MCF 10A (cell line): Measurements from ENCODE around the gene EIF2S1. TPM values are rescaled to one million over a fixed set of nuclear protein-coding genes. Genes with fewer than 3 reads are reported as not detected.

ENCODE experiments used
- BruUV-seq: library from RNA; stranded (reverse); fragments of 400-500 nt; replicated peaks from 2 replicates; lab custom pipeline; 2021; lab: Mats Ljungman, UMichigan
- CTCF ChIA-PET: fragments of 300-600 bp; sonication (Branson Sonifier 250); formaldehyde crosslinking; extraction: SDS; loops from one replicate; lab custom pipeline; 2021; ENCODE audit warnings: antibody characterized with exemption, inconsistent platforms; lab: Yijun Ruan, JAX
- POLR2A ChIA-PET: fragments of 300-600, 350-650 bp; sonication (Branson Sonifier 250); formaldehyde crosslinking; extraction: SDS; loops from one replicate; lab custom pipeline; 2020; ENCODE audit warnings: antibody characterized with exemption, inconsistent platforms; lab: Yijun Ruan, JAX
- DNase-seq: peaks from one replicate; pipeline ENCODE4 v3.0.0-alpha.2; 2018; ENCODE audit not compliant: unreplicated experiment
- H3K27ac Mint-ChIP-seq: one replicate; pipeline ENCODE4 v1.8.0; 2022; ENCODE audit warnings: mild to moderate bottlenecking, low read depth, mixed read lengths; ENCODE audit not compliant: unreplicated experiment
- H3K27me3 Mint-ChIP-seq: one replicate; pipeline ENCODE4 v1.8.0; 2022; ENCODE audit warnings: mixed read lengths; ENCODE audit not compliant: insufficient read depth, unreplicated experiment
- H3K36me3 Mint-ChIP-seq: one replicate; pipeline ENCODE4 v1.8.0; 2022; ENCODE audit warnings: mild to moderate bottlenecking, moderate library complexity, mixed read lengths; ENCODE audit not compliant: insufficient read depth, unreplicated experiment
- H3K4me1 Mint-ChIP-seq: one replicate; pipeline ENCODE4 v1.8.0; 2022; ENCODE audit warnings: mixed read lengths; ENCODE audit not compliant: insufficient read depth, unreplicated experiment
- H3K4me3 Mint-ChIP-seq: one replicate; pipeline ENCODE4 v1.8.0; 2022; ENCODE audit warnings: mild to moderate bottlenecking, moderate library complexity, mixed read lengths; ENCODE audit not compliant: unreplicated experiment
- H3K9me3 Mint-ChIP-seq: one replicate; pipeline ENCODE4 v1.8.0; 2022; ENCODE audit warnings: mixed read lengths; ENCODE audit not compliant: unreplicated experiment
- intact Hi-C: fragments of 100-400 bp; cut with micrococcal nuclease; formaldehyde crosslinking; loops from 2 replicates; pipeline ENCODE4 v1.14.1; 2022
- total RNA-seq: library from RNA; stranded (reverse); gene quantifications from 2 replicates; pipeline ENCODE4 v1.2.3, GENCODE V29; 2022
- TF ChIP-seq, protein P1 (sequence below): fragments of 200-600 bp; IDR thresholded peaks from one replicate; pipeline ENCODE4 v1.8.0; 2022; ENCODE audit warnings: antibody characterized with exemption, mild to moderate bottlenecking; ENCODE audit not compliant: unreplicated experiment

Gene EIF2S1
- total RNA-seq, 1 experiment from 2014 or later = 338 TPM

DNA sequence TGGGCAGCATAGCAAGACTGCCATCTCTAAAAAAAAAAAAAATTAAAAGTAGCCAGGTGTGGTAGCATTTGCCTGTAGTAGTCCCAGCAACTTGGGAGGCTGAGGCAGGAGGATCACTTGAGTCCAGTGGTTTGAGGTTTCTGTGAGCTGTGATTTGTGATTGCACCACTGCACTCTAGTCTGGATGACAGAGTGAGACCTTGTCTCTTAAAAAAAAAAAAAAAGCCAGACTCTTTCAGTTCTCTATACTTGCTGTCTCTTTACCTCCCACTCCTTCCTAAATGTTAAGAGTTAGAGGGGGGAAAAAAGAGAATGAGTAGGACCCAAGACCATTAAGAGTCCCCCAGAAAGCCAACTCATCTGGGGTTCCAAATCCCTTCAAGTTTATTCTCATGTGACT, 17.8 kb downstream of the EIF2S1 start:
- Mint-ChIP-seq H3K4me1 (no peaks in the 10 kb centered on the region), H3K9me3 (no peaks in the 10 kb centered on the region), H3K27ac (no peak overlapping the region), H3K4me3 (no peak overlapping the region), H3K27me3 (no peaks in the 10 kb centered on the region), H3K36me3 (peaks cover 98% of the 10 kb centered on the region)
- DNase-seq = no peak
- no TSS peak for BruUV-seq
- TF ChIP-seq, protein P1, sequence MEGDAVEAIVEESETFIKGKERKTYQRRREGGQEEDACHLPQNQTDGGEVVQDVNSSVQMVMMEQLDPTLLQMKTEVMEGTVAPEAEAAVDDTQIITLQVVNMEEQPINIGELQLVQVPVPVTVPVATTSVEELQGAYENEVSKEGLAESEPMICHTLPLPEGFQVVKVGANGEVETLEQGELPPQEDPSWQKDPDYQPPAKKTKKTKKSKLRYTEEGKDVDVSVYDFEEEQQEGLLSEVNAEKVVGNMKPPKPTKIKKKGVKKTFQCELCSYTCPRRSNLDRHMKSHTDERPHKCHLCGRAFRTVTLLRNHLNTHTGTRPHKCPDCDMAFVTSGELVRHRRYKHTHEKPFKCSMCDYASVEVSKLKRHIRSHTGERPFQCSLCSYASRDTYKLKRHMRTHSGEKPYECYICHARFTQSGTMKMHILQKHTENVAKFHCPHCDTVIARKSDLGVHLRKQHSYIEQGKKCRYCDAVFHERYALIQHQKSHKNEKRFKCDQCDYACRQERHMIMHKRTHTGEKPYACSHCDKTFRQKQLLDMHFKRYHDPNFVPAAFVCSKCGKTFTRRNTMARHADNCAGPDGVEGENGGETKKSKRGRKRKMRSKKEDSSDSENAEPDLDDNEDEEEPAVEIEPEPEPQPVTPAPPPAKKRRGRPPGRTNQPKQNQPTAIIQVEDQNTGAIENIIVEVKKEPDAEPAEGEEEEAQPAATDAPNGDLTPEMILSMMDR = no peak
- intact Hi-C loops = no loop called here
- ChIA-PET CTCF (interaction anchor here (0.6 to 0.7 kb wide), 2 partner anchors 18 to 226 kb away, joined by 3 read pairs; partner anchors contain the start of gene ATP6V1D), POLR2A (interaction anchor here (0.6 to 1.5 kb wide), 3 partner anchors 14 to 64 kb away, joined by 3 to 4 read pairs (median 3); no protein-coding TSS in a partner anchor)

GRCh38 chr14:67385120-67385519, 25.0 kb downstream of the EIF2S1 start:
- H3K27ac Mint-ChIP-seq = peak overlapping the region; percentile 51
- H3K9me3 Mint-ChIP-seq = no peaks in the 10 kb centered on the region
- ChIA-PET POLR2A (interaction anchor here (2.0 to 2.1 kb wide), 2 partner anchors 16 to 26 kb away, joined by 7 read pairs; partner anchors contain the start of genes ATP6V1D and EIF2S1), CTCF (interaction anchor here (0.6 to 1.5 kb wide), 3 partner anchors 15 to 319 kb away, joined by 3 read pairs; no protein-coding TSS in a partner anchor)
- peaks cover 69% of the 10 kb centered on the region for H3K36me3 Mint-ChIP-seq
- H3K4me1 Mint-ChIP-seq = no peaks in the 10 kb centered on the region
- H3K4me3 Mint-ChIP-seq = no peak overlapping the region
- DNase-seq = no peak
- BruUV-seq = no TSS peak
- no peaks in the 10 kb centered on the region for H3K27me3 Mint-ChIP-seq
- TF ChIP-seq, protein P1 = no peak
- intact Hi-C loops = no loop called here

DNA sequence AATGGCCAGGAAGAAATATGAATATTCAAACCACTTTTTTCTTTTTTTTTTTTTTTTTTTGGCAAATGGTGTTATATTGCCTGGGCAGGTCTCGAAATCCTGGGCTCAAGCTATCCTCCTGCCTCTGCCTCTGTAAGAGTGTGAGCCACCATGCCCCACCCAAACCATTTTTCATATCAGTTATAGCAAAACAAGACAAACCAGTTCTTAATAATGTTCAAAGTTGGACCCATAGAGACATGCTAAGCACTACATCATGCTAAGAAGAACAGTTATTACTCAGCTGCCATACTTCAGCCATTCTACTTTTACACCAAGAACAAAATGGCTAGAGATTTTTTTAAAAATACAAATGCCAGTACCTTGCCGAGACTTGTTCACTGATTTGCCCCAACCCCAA, 25.5 kb downstream of the EIF2S1 start:
- ChIA-PET CTCF (interaction anchor here (0.6 to 1.5 kb wide), 3 partner anchors 68 to 319 kb away, joined by 3 to 5 read pairs (median 3); no protein-coding TSS in a partner anchor), POLR2A (interaction anchor here (2.0 to 2.1 kb wide), 2 partner anchors 17 to 26 kb away, joined by 7 read pairs; partner anchors contain the start of genes ATP6V1D and EIF2S1)
- peak overlapping the region; percentile 51 for H3K27ac Mint-ChIP-seq
- H3K27me3 Mint-ChIP-seq = no peaks in the 10 kb centered on the region
- no peaks in the 10 kb centered on the region for H3K4me1 Mint-ChIP-seq
- peaks cover 65% of the 10 kb centered on the region for H3K36me3 Mint-ChIP-seq
- BruUV-seq = no TSS peak
- no peaks in the 10 kb centered on the region for H3K9me3 Mint-ChIP-seq
- DNase-seq = no peak
- TF ChIP-seq, protein P1 = no peak
- intact Hi-C loops = no loop called here
- no peak overlapping the region for H3K4me3 Mint-ChIP-seq

GRCh38 chr14:67387195-67387594, 27.1 kb downstream of the EIF2S1 start:
- ChIA-PET POLR2A (interaction anchor here (1.0 to 1.6 kb wide), 3 partner anchors 15 to 26 kb away, joined by 3 to 9 read pairs (median 3); partner anchors contain the start of gene PLEK2), CTCF (interaction anchor here (0.5 to 1.0 kb wide), 5 partner anchors 9 to 316 kb away, joined by 3 to 5 read pairs (median 3); no protein-coding TSS in a partner anchor)
- Mint-ChIP-seq H3K27ac (no peak overlapping the region), H3K36me3 (peaks cover 57% of the 10 kb centered on the region), H3K27me3 (no peaks in the 10 kb centered on the region), H3K4me1 (no peaks in the 10 kb centered on the region), H3K4me3 (no peak overlapping the region), H3K9me3 (no peaks in the 10 kb centered on the region)
- no peak for DNase-seq
- BruUV-seq = no TSS peak
- TF ChIP-seq, protein P1 = no peak
- intact Hi-C loops = no loop called here
